ENCODE results near the gene PCDH9.

DNA sequence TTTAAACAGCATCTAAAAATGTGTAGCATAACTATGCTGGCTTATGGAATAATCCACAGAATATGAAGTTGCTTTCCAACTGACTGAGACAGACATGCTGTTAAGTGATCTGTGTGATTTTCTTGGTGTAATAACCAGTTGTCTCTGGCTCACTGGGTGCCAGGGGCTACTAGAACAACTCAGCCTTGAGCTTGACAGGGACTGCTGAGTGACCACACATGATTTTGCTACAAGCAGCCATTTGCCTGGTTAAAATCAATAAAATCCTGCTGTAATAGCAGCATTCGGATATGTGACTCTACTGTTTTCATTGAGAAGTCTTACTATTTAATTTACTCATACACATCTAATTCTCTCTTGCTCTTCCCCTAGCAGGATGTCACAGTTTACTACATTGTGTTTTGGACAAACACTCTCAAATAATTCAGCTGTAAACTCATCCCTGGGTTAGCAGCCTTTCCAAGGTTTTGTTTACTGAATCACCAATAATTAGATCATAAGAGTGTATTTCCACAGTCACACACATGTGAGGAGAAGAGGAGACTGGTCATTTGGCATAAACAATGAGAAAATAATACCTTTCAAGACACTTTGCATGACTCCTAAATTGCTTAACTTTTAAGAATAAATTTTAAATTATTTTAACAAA lies 426.2 kb downstream of the PCDH9 start:
- TF ChIP-seq, protein P1, sequence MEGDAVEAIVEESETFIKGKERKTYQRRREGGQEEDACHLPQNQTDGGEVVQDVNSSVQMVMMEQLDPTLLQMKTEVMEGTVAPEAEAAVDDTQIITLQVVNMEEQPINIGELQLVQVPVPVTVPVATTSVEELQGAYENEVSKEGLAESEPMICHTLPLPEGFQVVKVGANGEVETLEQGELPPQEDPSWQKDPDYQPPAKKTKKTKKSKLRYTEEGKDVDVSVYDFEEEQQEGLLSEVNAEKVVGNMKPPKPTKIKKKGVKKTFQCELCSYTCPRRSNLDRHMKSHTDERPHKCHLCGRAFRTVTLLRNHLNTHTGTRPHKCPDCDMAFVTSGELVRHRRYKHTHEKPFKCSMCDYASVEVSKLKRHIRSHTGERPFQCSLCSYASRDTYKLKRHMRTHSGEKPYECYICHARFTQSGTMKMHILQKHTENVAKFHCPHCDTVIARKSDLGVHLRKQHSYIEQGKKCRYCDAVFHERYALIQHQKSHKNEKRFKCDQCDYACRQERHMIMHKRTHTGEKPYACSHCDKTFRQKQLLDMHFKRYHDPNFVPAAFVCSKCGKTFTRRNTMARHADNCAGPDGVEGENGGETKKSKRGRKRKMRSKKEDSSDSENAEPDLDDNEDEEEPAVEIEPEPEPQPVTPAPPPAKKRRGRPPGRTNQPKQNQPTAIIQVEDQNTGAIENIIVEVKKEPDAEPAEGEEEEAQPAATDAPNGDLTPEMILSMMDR (IDR thresholded peaks at IDR 0.05; ENCODE audit: insufficient read depth, low read length, poor library complexity, severe bottlenecking), result no peak
- TF ChIP-seq EZH2phosphoT487 (conservative IDR thresholded peaks at IDR 0.05; ENCODE audit: low read length), result no peak

All from SU-DHL-6 (cell line).